Natural killer cell (primary cell): ENCODE measurements around the gene EEFSEC. TPM values are rescaled to one million over a fixed set of nuclear protein-coding genes. Genes with fewer than 3 reads are reported as not detected.
"Not testable (repeated sequence)": the region's sequence is repeated elsewhere in the genome, so short reads cannot be mapped to it uniquely, and the experiment has no call there.

Experiments
- ATAC-seq, 3 donors: fragments of 150-1000 bp in 2 of 3; fragments of 200-7000 bp in 1 of 3; cut with Tn5 transposase; 1 replicate in 1 of 3; 2 replicates in 2 of 3; pipeline ENCODE4 v1.10.0; 2021; ENCODE audit warnings: mild to moderate bottlenecking in 2 of 3, moderate library complexity in 2 of 3
- DNase-seq, 2 donors: peaks; one replicate each; pipeline versions ENCODE4 v3.0.0 to v3.0.0-alpha.2; 2013 to 2021; ENCODE audit warnings: mixed read lengths in 1 of 2
- H3K27ac ChIP-seq: one replicate; pipeline ENCODE4 v1.5.1; 2013; ENCODE audit warnings: mild to moderate bottlenecking, low read length
- H3K27me3 ChIP-seq: one replicate; pipeline ENCODE4 v1.6.1; 2013; ENCODE audit warnings: low read length; ENCODE audit not compliant: control insufficient read depth, insufficient read depth
- H3K36me3 ChIP-seq: one replicate; pipeline ENCODE4 v1.6.1; 2013; ENCODE audit warnings: low read length; ENCODE audit not compliant: control insufficient read depth, insufficient read depth
- H3K4me1 ChIP-seq: one replicate; pipeline ENCODE4 v1.6.1; 2013; ENCODE audit warnings: low read length; ENCODE audit not compliant: control insufficient read depth, insufficient read depth
- H3K4me3 ChIP-seq: one replicate; pipeline ENCODE4 v1.5.1; 2013; ENCODE audit warnings: low read length
- H3K9me3 ChIP-seq: one replicate; pipeline ENCODE4 v1.6.1; 2013; ENCODE audit warnings: low read length; ENCODE audit not compliant: control insufficient read depth, insufficient read depth
- H3K27ac Mint-ChIP-seq, 2 donors: one replicate each; pipeline ENCODE4 v1.8.0; 2022; ENCODE audit warnings: mild to moderate bottlenecking in 2 of 2, mixed read lengths in 2 of 2, moderate library complexity in 1 of 2
- H3K27me3 Mint-ChIP-seq, 2 donors: one replicate each; pipeline ENCODE4 v1.8.0; 2022; ENCODE audit warnings: low read depth in 2 of 2, mixed read lengths in 2 of 2
- H3K36me3 Mint-ChIP-seq: one replicate; pipeline ENCODE4 v1.8.0; 2022; ENCODE audit warnings: mixed read lengths
- H3K4me1 Mint-ChIP-seq, 2 donors: one replicate each; pipeline ENCODE4 v1.8.0; 2022; ENCODE audit warnings: mixed read lengths in 2 of 2
- H3K4me3 Mint-ChIP-seq: one replicate; pipeline ENCODE4 v1.8.0; 2022; ENCODE audit warnings: mild to moderate bottlenecking, moderate library complexity, mixed read lengths
- H3K9me3 Mint-ChIP-seq, 2 donors: one replicate each; pipeline ENCODE4 v1.8.0; 2022; ENCODE audit warnings: mixed read lengths in 2 of 2
- CTCF ChIP-seq: fragments of 200-600 bp; IDR thresholded peaks from one replicate; pipeline ENCODE4 v1.8.0; 2022; ENCODE audit warnings: antibody characterized with exemption
- WGBS: methylation state at CpG from one replicate; pipeline ENCODE4 v1.1.7; 2013; ENCODE audit warnings: missing lambda C conversion rate; ENCODE audit not compliant: insufficient coverage; 5-methylcytosine and 5-hydroxymethylcytosine counted together
- intact Hi-C: fragments of 100-400 bp; cut with micrococcal nuclease; formaldehyde crosslinking; loops from one replicate; pipeline ENCODE4 v1.14.2; 2022
- total RNA-seq, 4 donors: library from RNA; stranded (reverse); fragments of 120-200 nt in 1 of 4; gene quantifications; one replicate each; pipeline versions ENCODE4 v1.2.3 to v1.2.4, GENCODE V29; 2013 to 2022

Gene EEFSEC
- total RNA-seq, 3 donors from 2014 or later (not counting 1 experiment from before 2014, with no cell fraction given): 16.7 to 18.9 (median 17.6) TPM

DNA sequence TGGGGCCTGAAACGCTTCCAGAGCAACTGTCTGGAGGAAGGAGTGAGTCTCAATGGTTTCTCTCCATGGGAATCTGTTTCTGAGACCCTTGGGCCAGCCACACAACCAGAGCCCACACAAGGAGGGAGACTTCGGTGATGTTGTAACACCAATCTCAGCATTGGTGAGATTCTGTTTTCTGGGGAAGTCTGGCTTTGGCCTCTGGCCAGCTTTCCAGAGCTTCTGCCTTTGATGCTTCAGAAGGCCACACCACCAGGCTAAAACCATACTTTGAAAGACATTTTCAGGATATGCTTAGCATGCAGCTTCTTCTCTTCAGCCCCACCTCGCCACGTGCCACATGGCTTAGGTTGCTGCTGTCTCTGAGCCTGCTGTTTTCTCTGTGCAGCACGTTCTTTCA, 3.6 kb upstream of the EEFSEC start:
- H3K36me3 Mint-ChIP-seq: no peaks in the 10 kb centered on the region
- 80% methylated on average over 5 of the region's 5 CpGs for WGBS
- intact Hi-C loops: loop anchor here (5.0 kb wide), 1 partner anchor 97 kb away; the partner anchor contains the start of gene SEC61A1
- no peak overlapping the region for H3K27ac Mint-ChIP-seq
- ATAC-seq: no peak
- H3K9me3 Mint-ChIP-seq: peaks cover 0 to 2% of the 10 kb centered on the region in 2 donors
- DNase-seq: no peak
- H3K36me3 ChIP-seq: no peaks in the 10 kb centered on the region
- H3K27ac ChIP-seq: no peak overlapping the region
- H3K9me3 ChIP-seq: no peaks in the 10 kb centered on the region
- no peak for TF ChIP-seq CTCF
- H3K27me3 Mint-ChIP-seq: no peaks in the 10 kb centered on the region
- H3K4me3 Mint-ChIP-seq: no peak overlapping the region
- H3K4me3 ChIP-seq: no peak overlapping the region
- H3K4me1 Mint-ChIP-seq: peaks cover 19 to 20% of the 10 kb centered on the region in 2 donors
- H3K27me3 ChIP-seq: no peaks in the 10 kb centered on the region
- H3K4me1 ChIP-seq: peaks cover 14% of the 10 kb centered on the region

DNA sequence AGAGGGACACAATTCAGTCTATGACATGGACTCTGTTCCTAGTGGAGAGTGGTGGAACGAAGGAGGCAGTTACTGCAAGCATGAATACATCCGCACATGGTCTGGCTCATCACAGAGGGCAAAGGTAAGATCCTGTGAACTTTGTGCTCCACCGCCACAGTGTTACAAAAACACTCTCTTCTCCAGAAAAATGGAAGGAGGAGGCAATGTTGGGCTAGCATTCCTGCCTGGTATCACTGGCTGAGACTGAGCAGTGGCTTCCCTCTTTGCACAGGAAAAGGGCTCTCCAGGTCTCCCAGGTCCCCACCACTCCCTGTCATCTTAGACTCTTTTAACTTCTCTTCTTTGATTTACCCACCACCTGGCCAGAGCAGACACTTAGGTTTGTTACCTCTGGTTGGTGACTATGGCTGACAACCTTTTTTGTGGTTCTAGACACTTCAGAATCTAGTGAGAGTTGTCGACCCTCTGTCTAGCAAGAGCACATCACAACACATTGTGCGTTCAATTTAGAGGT, 1.5 kb upstream of the EEFSEC start:
- Histone ChIP-seq H3K4me1 (peaks cover 16% of the 10 kb centered on the region), H3K4me3 (no peak overlapping the region), H3K36me3 (no peaks in the 10 kb centered on the region), H3K9me3 (no peaks in the 10 kb centered on the region), H3K27me3 (no peaks in the 10 kb centered on the region), H3K27ac (no peak overlapping the region)
- no peaks in the 10 kb centered on the region for H3K27me3 Mint-ChIP-seq
- peaks cover 20 to 22% of the 10 kb centered on the region in 2 donors for H3K4me1 Mint-ChIP-seq
- intact Hi-C loops: loop anchor here (5.0 kb wide), 1 partner anchor 100 kb away; the partner anchor contains the start of gene SEC61A1
- peak overlapping the region; percentile 69 for H3K4me3 Mint-ChIP-seq
- H3K9me3 Mint-ChIP-seq: peaks cover 0 to 2% of the 10 kb centered on the region in 2 donors
- H3K36me3 Mint-ChIP-seq: no peaks in the 10 kb centered on the region
- ATAC-seq (no peak), DNase-seq (peak in 1 of 2 donors; percentile 25)
- WGBS: 68% methylated on average over 5 of the region's 5 CpGs
- no peak for TF ChIP-seq CTCF
- H3K27ac Mint-ChIP-seq: peak overlapping the region; percentile 82 to 86

- Mint-ChIP-seq H3K9me3 (peaks cover 0 to 2% of the 10 kb centered on the region in 2 donors), H3K27ac (peak overlapping the region; percentile 82 to 86), H3K27me3 (no peaks in the 10 kb centered on the region), H3K4me3 (peak overlapping the region; percentile 86), H3K36me3 (no peaks in the 10 kb centered on the region), H3K4me1 (peaks cover 20 to 25% of the 10 kb centered on the region in 2 donors)
- peak overlapping the region; percentile 54 for H3K4me3 ChIP-seq
- H3K27me3 ChIP-seq: no peaks in the 10 kb centered on the region
- peak; percentile 64 to 73 (median 66) for ATAC-seq
- no peaks in the 10 kb centered on the region for H3K9me3 ChIP-seq
- intact Hi-C loops: loop anchor here (1.0 to 5.0 kb wide), 2 partner anchors 28 to 100 kb away; partner anchors contain the start of gene SEC61A1
- H3K36me3 ChIP-seq: no peaks in the 10 kb centered on the region
- H3K4me1 ChIP-seq: peaks cover 16% of the 10 kb centered on the region
- DNase-seq: peak in 1 of 2 donors; percentile 84
- TF ChIP-seq CTCF: no peak
- H3K27ac ChIP-seq: peak overlapping the region; percentile 76
- 81% methylated on average over 10 of the region's 29 CpGs for WGBS
These were observed 694 bp upstream of the EEFSEC start for GRCh38 chr3:128152419-128153155.

DNA sequence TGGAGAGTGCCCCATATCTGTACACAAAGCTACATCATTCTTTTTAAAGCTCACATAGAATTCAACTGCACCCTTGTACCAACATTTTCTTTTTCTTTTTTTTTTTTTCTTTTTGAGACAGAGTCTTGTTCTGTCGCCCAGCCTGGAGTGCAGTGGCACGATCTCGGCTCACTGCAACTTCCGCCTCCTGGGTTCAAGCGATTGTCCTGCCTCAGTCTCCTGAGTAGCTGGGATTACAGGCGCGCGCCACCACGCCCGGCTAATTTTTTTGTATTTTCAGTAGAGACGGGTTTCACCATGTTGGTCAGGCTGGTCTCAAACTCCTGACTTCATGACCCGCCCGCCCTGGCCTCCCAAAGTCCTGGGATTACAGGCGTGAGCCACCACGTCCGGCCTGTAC, 1.1 kb downstream of the EEFSEC start:
- Mint-ChIP-seq H3K4me1 (peaks cover 20 to 25% of the 10 kb centered on the region in 2 donors), H3K4me3 (peak overlapping the region; percentile 86), H3K27ac (peak overlapping the region; percentile 82 to 86)
- WGBS: 92% methylated on average over 16 of the region's 16 CpGs
- not testable (repeated sequence) for H3K9me3 ChIP-seq, H3K9me3 Mint-ChIP-seq, ATAC-seq, H3K4me3 ChIP-seq, H3K36me3 Mint-ChIP-seq, DNase-seq, H3K27me3 Mint-ChIP-seq, H3K27ac ChIP-seq, H3K36me3 ChIP-seq, H3K27me3 ChIP-seq
- peaks cover 16% of the 10 kb centered on the region for H3K4me1 ChIP-seq
- intact Hi-C loops: loop anchor here (5.0 kb wide), 1 partner anchor 102 kb away; the partner anchor contains the start of gene SEC61A1
